BE2C (cell line): Measurements from ENCODE around the gene OSR1.

ENCODE experiments used
- DNase-seq: peaks from one replicate; pipeline ENCODE4 v3.0.0-alpha.2; 2020
- H3K27me3 ChIP-seq: fragments of 250-450 bp; sonication (Bioruptor Pico); 2 replicates; pipeline ENCODE4 v1.5.1; 2020; ENCODE audit warnings: mild to moderate bottlenecking
- H3K36me3 ChIP-seq: fragments of 250-450 bp; sonication (Bioruptor Pico); 2 replicates; pipeline ENCODE4 v1.5.1; 2020; ENCODE audit warnings: mild to moderate bottlenecking
- H3K4me1 ChIP-seq: fragments of 250-450 bp; sonication (Bioruptor Pico); 2 replicates; pipeline ENCODE4 v1.5.1; 2020
- H3K4me3 ChIP-seq: 2 replicates; pipeline ENCODE4 v1.5.1; 2011; ENCODE audit warnings: low read depth, low read length
- H3K9me3 ChIP-seq: fragments of 250-450 bp; sonication (Bioruptor Pico); 2 replicates; pipeline ENCODE4 v1.5.1; 2020
- CTCF ChIP-seq: IDR thresholded peaks from 2 replicates; pipeline ENCODE4 v1.5.1; 2012; ENCODE audit warnings: mild to moderate bottlenecking, low read depth, low read length

The OSR1 gene

GRCh38 chr2:19365126-19365525 lies 6.7 kb upstream of the OSR1 start:
- Histone ChIP-seq H3K4me1 (no peaks in the 10 kb centered on the region), H3K27me3 (peaks cover 51% of the 10 kb centered on the region), H3K36me3 (no peaks in the 10 kb centered on the region), H3K9me3 (no peaks in the 10 kb centered on the region; the same call in 1 of the 2 replicates), H3K4me3 (no peak overlapping the region)
- DNase-seq, result no peak
- no peak for TF ChIP-seq CTCF

- no peaks in the 10 kb centered on the region for H3K36me3 ChIP-seq
- no peak overlapping the region for H3K4me3 ChIP-seq
- H3K27me3 ChIP-seq, result peaks cover 62% of the 10 kb centered on the region
- TF ChIP-seq CTCF, result no peak
- no peaks in the 10 kb centered on the region; the same call in 1 of the 2 replicates for H3K9me3 ChIP-seq
- no peaks in the 10 kb centered on the region for H3K4me1 ChIP-seq
- DNase-seq, result no peak
Measured at GRCh38 chr2:19364014-19364413, 5.6 kb upstream of the OSR1 start.

- H3K4me3 ChIP-seq, result no peak overlapping the region
- peaks cover 66% of the 10 kb centered on the region for H3K27me3 ChIP-seq
Measured at GRCh38 chr2:19363474-19363778, 5.0 kb upstream of the OSR1 start.

GRCh38 chr2:19362755-19363473 lies 4.5 kb upstream of the OSR1 start:
- Histone ChIP-seq H3K4me1 (no peaks in the 10 kb centered on the region), H3K4me3 (peak overlapping the region; percentile 61), H3K36me3 (no peaks in the 10 kb centered on the region), H3K27me3 (peaks cover 71% of the 10 kb centered on the region), H3K9me3 (no peaks in the 10 kb centered on the region; the same call in 1 of the 2 replicates)
- peak; percentile 74 for DNase-seq
- TF ChIP-seq CTCF, result peak; percentile 87

More at GRCh38 chr2:19363474-19363778, 5.0 kb upstream of the OSR1 start:
- no peak for TF ChIP-seq CTCF
- no peak for DNase-seq
- Histone ChIP-seq H3K9me3 (no peaks in the 10 kb centered on the region; the same call in 1 of the 2 replicates), H3K36me3 (no peaks in the 10 kb centered on the region), H3K4me1 (no peaks in the 10 kb centered on the region)

- Histone ChIP-seq H3K27me3 (peaks cover 78% of the 10 kb centered on the region), H3K36me3 (no peaks in the 10 kb centered on the region), H3K4me1 (no peaks in the 10 kb centered on the region), H3K4me3 (peak overlapping the region; percentile 61), H3K9me3 (no peaks in the 10 kb centered on the region; the same call in 1 of the 2 replicates)
- no peak for TF ChIP-seq CTCF
- DNase-seq, result no peak
Measured at GRCh38 chr2:19362094-19362754, 3.8 kb upstream of the OSR1 start.

- H3K36me3 ChIP-seq, result no peaks in the 10 kb centered on the region
- H3K27me3 ChIP-seq, result peaks cover 86% of the 10 kb centered on the region
- no peak for TF ChIP-seq CTCF
- H3K9me3 ChIP-seq, result no peaks in the 10 kb centered on the region; the same call in 1 of the 2 replicates
- H3K4me3 ChIP-seq, result no peak overlapping the region
- no peaks in the 10 kb centered on the region for H3K4me1 ChIP-seq
- DNase-seq, result no peak
Measured at GRCh38 chr2:19361325-19361990, 3.0 kb upstream of the OSR1 start.
